ENCODE data around the gene ABLIM1.

DNA sequence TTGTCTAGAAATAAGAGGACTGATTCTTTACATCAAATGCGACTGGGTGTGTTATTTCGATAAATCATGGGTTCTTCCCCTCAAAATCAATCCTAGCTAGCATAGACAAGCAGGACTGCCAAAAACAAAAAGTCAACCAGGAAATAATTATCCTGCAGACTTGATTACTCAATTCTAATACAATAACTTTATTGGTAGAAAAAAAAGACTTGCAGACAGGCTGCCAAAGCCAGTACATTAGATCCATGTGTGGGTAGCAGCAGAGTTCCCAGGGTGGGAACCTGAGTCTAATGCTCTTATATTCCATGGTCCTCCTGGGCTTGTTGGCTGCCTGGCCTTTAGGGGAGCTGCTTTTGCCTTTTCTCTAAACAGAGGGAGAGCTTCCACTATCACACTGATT is 261.6 kb downstream of the ABLIM1 start:
- no peak for TF ChIP-seq EZH2 (IDR thresholded peaks at IDR 0.05; ENCODE audit: borderline replicate concordance, low read length)
- TF ChIP-seq, protein P1, sequence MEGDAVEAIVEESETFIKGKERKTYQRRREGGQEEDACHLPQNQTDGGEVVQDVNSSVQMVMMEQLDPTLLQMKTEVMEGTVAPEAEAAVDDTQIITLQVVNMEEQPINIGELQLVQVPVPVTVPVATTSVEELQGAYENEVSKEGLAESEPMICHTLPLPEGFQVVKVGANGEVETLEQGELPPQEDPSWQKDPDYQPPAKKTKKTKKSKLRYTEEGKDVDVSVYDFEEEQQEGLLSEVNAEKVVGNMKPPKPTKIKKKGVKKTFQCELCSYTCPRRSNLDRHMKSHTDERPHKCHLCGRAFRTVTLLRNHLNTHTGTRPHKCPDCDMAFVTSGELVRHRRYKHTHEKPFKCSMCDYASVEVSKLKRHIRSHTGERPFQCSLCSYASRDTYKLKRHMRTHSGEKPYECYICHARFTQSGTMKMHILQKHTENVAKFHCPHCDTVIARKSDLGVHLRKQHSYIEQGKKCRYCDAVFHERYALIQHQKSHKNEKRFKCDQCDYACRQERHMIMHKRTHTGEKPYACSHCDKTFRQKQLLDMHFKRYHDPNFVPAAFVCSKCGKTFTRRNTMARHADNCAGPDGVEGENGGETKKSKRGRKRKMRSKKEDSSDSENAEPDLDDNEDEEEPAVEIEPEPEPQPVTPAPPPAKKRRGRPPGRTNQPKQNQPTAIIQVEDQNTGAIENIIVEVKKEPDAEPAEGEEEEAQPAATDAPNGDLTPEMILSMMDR (conservative IDR thresholded peaks at IDR 0.05 in 1 of 2, IDR thresholded peaks at IDR 0.05 in 1 of 2; ENCODE audit: extremely low read depth in 1 of 2, insufficient read depth in 1 of 2, low read depth in 1 of 2, low read length in 2 of 2) = no peak
